GM12873 (cell line): ENCODE results near the gene SCO2.

Experiments used
- TF ChIP-seq, protein P1 (sequence below): IDR thresholded peaks from 2 replicates; pipeline ENCODE4 v1.5.1; 2012; ENCODE audit warnings: low read depth, mild to moderate bottlenecking, moderate library complexity, low read length, control low read depth; ENCODE audit not compliant: insufficient read depth; ENCODE audit errors: missing control alignments

Gene SCO2

DNA sequence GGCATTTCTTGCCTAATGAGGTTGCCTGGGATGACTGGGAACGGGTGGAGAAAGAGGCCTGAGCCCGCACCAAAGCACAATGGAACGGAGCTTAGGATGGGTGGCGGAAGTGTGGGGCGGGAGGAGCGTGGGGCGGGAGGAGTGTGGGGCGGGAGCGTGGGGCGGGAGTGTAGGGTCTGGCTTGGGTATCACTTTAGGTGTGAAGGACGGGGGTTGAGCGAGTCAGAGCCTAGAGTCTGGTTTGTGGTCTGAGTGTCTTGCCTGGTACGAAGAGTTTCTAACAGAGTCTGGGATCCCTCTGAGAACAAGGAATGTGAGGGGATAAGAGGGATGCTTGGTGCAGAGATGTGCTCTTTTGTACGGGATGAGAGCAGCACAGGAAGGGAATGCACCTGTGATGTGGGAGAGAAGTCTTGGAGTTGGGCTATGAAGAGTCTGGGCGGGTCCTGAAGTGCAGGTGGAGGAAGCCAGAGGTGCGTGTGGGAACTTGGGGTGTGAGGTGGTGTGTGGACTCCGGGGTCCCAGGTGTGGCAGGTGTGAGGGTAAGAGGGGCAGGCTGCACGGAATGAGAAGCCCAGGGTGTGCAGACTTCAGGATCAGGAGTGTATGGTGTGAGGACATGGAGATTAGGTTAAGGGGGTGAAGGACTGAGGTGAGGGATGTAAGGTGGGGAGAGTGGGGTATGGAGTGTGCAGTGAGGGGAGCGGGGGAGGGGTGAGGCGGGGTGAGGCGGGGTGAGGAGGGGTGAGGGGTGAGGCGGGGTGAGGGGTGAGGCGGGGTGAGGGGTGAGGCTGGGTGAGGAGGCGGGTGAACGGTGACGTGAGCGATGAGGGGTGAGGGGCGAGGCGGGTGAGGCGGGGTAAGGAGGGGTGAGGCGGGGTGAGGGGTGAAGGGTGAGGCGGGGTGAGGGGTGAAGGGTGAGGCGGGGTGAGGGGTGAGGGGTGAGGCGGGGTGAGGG, 36.3 kb upstream of the SCO2 start:
- TF ChIP-seq, protein P1, sequence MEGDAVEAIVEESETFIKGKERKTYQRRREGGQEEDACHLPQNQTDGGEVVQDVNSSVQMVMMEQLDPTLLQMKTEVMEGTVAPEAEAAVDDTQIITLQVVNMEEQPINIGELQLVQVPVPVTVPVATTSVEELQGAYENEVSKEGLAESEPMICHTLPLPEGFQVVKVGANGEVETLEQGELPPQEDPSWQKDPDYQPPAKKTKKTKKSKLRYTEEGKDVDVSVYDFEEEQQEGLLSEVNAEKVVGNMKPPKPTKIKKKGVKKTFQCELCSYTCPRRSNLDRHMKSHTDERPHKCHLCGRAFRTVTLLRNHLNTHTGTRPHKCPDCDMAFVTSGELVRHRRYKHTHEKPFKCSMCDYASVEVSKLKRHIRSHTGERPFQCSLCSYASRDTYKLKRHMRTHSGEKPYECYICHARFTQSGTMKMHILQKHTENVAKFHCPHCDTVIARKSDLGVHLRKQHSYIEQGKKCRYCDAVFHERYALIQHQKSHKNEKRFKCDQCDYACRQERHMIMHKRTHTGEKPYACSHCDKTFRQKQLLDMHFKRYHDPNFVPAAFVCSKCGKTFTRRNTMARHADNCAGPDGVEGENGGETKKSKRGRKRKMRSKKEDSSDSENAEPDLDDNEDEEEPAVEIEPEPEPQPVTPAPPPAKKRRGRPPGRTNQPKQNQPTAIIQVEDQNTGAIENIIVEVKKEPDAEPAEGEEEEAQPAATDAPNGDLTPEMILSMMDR: no peak

DNA sequence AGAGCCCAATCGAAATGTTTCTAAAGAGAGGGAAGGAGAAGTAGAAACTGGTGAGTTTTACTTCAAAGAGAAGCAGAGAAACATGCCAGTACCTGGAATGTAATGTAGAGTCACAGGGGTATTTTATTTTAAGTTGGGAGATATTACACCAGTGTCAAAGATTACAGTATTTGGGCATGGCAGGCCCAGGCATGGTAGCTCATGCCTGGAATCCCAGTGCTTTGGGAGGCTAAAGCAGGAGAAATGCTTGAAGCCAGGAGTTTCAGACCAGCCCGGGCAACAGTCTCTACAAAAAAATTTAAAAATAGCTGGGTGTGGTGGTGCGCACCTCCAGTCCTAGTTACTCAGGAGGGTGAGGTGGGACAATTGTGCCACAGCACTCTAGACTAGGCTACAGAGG, 34.6 kb upstream of the SCO2 start:
- TF ChIP-seq, protein P1: no peak

DNA sequence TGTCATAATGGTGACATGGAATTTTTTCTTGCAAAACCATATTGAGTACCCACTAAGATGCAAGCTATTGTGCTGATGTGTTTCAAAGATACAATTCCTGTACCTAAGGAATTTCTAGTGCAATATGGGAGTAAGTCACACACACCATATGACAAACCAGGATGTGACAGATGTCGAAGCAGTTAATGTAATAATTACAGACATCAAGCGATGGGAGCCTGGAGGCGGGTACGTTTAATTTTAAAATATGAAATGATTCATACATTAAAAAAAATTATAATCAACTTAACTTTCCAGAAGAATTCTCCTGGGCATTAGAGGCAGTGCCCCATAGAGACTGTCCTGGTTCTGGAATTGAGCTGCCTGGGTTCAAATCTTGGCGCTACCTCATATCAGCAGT, 31.3 kb upstream of the SCO2 start:
- TF ChIP-seq, protein P1: no peak

DNA sequence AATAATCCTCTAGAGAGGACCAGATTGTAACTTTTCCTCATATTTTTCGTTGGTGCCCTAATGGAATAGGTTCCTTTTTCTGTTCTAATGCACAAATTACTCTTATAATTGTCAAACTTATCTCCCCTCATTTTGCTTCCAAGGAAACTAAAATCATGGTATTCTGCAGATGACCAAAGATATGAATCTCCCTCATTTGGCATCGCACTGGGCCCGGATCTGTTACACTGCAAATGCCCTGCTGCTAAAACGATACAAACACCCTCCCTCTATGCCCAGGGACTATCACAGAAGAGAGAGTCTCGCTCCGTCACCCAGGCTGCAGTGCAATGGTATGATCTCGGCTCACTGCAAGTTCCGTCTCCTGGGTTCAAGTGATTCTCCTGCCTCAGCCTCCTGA, 27.9 kb upstream of the SCO2 start:
- TF ChIP-seq, protein P1: no peak

DNA sequence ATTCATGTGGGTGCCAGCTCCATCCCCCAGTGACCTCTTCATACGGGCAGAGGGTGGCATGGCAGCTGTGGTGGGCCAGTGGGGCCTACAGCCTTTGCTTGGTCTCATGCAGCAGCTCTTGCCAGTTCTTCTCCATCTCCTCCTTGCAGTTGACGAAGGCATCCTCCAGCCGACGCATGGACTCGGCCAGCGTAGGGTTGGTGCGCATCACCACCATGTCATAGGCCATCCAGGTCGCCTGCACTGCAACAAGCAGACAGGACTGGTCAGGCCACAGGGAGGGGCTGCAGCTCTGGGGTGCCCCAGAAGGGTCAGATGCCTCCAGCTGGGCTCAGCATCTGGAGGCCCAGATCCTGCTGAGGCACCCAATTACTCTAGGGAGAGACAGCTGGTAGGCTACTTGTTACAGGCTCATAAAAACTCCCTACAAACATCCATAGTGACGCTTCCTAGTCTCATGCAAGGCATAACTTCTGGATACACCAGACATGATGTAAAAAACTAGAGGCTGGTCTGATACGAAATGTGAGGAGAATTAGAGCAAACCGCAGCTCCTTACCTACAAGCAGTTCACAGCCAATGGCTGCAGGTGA, 25.9 kb upstream of the SCO2 start:
- TF ChIP-seq, protein P1: no peak

DNA sequence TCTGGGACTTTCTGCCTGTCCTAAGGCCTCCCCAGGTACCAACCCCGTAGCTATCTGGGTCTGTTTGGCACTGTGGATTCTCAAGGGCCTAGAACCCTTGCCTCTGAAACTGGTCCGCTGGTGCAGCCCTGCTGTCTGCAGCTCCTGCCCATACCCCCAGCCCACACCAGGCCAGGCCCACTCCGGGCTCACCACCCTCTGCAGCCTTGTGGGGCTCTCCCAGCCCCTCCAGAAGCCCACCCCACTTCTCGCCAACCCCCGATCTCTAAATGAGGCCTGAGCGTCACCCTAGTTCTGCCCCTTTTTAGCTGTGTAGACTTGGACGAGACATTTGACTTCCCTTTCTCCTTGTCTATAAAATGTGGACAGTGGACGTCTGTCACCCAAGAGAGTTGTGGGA, 25.0 kb upstream of the SCO2 start:
- TF ChIP-seq, protein P1: no peak
